DMS114 treated with DMSO at 0.1 percent for 48 hours (cell line): ENCODE results near the gene LRPPRC.
"Not testable (repeated sequence)": the region's sequence is repeated elsewhere in the genome, so short reads cannot be mapped to it uniquely, and the experiment has no call there.

Experiments used
- DNase-seq: peaks from one replicate; lab custom pipeline; 2025; ENCODE audit not compliant: unreplicated experiment; lab: John Stamatoyannopoulos, UW

Gene LRPPRC

GRCh38 chr2:43911136-43911790, 84.5 kb downstream of the LRPPRC start:
- not testable (repeated sequence) for DNase-seq

- DNase-seq, result no peak
Measured at GRCh38 chr2:43906448-43907109, 89.2 kb downstream of the LRPPRC start.

GRCh38 chr2:43905871-43906270, 89.9 kb downstream of the LRPPRC start:
- no peak for DNase-seq

GRCh38 chr2:43905371-43905803, 90.4 kb downstream of the LRPPRC start:
- no peak for DNase-seq

- DNase-seq, result no peak
Measured at GRCh38 chr2:43899589-43899988, 96.2 kb downstream of the LRPPRC start.

GRCh38 chr2:43898838-43899346, 96.9 kb downstream of the LRPPRC start:
- DNase-seq, result no peak

GRCh38 chr2:43898134-43898837, 97.5 kb downstream of the LRPPRC start:
- no peak for DNase-seq

GRCh38 chr2:43897492-43897891, 98.3 kb downstream of the LRPPRC start:
- DNase-seq, result no peak

GRCh38 chr2:43896906-43897305, 98.9 kb downstream of the LRPPRC start:
- no peak for DNase-seq

GRCh38 chr2:43894743-43895142, 101.0 kb downstream of the LRPPRC start:
- no peak for DNase-seq

- DNase-seq, result no peak
Measured at GRCh38 chr2:43890855-43891254, 104.9 kb downstream of the LRPPRC start.

- DNase-seq, result no peak
Measured at GRCh38 chr2:43889416-43889815, 106.4 kb downstream of the LRPPRC start.

GRCh38 chr2:43887176-43887575, 108.6 kb downstream of the LRPPRC start:
- no peak for DNase-seq

- DNase-seq, result no peak
Measured at GRCh38 chr2:43885132-43885632, 110.6 kb downstream of the LRPPRC start.

GRCh38 chr2:43884689-43885088, 111.1 kb downstream of the LRPPRC start:
- DNase-seq, result no peak

- DNase-seq, result no peak
Measured at GRCh38 chr2:43882312-43882711, 113.5 kb downstream of the LRPPRC start.

GRCh38 chr2:43880952-43881351, 114.8 kb downstream of the LRPPRC start:
- DNase-seq, result no peak

GRCh38 chr2:43880471-43880870, 115.3 kb downstream of the LRPPRC start:
- no peak for DNase-seq

- no peak for DNase-seq
Measured at GRCh38 chr2:43879261-43879660, 116.5 kb downstream of the LRPPRC start.

- DNase-seq, result peak; percentile 65
Measured at GRCh38 chr2:43877782-43878464, 117.9 kb downstream of the LRPPRC start.

- no peak for DNase-seq
Measured at GRCh38 chr2:43874776-43875451, 120.9 kb downstream of the LRPPRC start.
